Stimulated activated CD4-positive, alpha-beta T cell treated with anti-CD3 and anti-CD28 coated beads, TNF-alpha, amount 100 ng/mL, for 24 hours (primary cell): ENCODE data around the gene RAB12.
"Not testable (repeated sequence)": the region's sequence is repeated elsewhere in the genome, so short reads cannot be mapped to it uniquely, and the experiment has no call there.

Source experiments
- DNase-seq, 3 experiments: peaks; one replicate each; pipeline ENCODE4 v3.0.0-alpha.2; 2020; ENCODE audit warnings: low read depth in 3 of 3

Gene RAB12

DNA sequence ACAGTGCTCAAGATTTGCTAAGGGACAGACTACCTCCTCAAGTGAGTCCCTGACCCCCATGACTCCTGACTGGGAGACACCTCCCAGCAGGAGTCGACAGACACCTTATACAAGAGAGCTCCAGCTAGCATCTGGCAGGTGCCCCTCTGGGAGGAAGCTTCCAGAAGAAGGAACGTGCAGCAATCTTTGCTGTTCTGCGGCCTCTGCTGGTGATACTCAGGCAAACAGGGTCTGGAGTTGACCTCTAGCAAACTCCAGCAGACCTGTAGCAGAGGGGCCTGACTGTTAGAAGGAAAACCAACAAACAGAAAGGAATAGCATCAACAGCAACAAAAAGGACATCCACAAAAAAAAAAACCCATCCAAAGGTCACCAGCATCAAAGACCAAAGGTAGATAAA lies 38.1 kb downstream of the RAB12 start:
- not testable (repeated sequence) for DNase-seq

DNA sequence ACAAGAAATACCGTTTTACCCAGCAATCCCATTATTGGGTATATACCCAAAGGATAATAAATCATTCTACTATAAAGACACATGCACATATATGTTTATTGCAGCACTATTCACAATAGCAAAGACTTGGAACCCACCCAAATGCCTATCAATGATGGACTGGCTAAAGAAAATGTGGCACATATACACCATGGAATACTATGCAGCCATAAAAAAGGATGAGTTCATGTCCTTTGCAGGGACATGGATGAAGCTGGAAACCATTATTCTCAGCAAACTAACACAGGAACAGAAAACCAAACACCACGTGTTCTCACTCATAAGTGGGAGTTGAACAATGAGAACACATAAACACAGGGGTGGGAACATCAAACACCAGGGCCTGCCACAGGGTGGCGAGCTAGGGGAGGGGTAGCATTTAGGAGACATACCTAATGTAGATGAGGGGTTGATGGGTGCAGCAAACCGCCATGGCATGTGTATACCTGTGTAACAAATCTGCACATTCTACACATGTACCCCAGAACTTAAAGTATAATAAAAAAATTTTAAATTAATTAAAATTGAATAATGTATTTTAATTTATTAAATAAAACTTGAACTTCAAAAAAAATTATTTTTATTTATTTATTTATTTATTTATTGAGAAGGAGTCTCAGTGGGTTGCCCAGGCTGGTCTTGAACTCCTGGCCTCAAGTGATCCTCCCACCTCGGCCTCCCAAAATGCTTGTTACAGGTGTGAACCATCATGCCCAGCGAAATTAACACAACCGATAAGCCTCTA lies 42.4 kb downstream of the RAB12 start:
- DNase-seq = not testable (repeated sequence)

DNA sequence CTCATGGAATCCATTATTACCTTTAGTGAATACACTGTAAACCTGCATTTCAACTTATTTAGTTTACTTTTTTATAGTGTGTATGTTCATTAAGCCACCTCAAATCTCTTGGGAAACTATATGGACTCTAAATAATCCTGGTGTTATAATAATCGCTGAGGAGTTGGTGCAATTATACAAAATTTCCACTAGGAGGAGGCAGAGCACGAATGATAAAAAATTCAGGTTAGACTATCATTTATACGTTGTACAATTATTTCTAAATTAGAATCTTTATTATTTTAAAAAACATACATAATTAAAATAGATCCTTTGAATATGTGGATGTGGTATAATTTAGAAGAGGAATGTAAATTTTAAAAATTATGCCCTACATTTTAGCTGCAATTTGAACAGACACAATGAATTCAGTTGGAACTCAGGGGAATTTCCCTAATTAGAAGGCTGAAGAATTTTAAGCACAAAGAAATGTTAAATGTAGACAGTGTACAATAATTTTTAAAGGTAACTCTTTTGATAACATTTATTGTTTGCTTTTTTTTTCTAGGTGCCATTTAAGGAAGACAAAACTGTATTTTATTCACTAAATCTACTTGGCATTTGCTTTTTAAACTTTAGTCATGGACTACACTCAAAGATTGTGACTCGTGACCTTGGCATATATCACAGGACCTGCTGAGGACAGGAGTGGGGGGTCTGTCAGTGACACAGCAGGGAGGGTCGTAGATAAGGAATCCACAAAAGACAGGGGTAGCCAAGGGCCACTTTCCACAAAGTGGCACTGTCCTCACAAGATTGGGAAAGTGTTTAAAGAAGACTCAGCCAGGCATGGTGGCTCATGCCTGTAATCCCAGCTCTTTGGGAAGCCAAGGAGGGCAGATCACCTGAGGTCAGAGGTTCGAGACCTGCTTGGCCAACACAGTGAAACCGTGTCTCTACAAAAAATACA lies 45.5 kb downstream of the RAB12 start:
- no peak for DNase-seq

DNA sequence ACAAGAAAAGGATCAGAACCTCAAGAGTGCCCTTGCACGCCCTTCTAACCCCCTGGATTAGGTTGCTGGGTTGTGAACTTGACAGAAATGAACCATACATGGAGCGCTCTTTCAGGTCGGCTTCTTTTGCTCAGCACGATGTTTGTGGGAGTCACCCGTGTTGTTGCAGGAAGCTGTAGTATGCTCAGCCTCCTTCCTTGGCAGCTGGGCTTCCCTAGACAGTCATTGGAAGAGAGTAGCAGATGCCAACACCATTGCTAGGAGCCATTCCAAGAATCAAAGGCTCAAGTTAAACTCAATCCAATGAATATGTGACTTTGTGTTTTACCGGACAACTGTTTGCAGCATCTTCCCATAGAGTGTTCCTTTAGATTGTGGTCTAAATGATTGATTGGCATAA lies 47.0 kb downstream of the RAB12 start:
- DNase-seq = no peak

DNA sequence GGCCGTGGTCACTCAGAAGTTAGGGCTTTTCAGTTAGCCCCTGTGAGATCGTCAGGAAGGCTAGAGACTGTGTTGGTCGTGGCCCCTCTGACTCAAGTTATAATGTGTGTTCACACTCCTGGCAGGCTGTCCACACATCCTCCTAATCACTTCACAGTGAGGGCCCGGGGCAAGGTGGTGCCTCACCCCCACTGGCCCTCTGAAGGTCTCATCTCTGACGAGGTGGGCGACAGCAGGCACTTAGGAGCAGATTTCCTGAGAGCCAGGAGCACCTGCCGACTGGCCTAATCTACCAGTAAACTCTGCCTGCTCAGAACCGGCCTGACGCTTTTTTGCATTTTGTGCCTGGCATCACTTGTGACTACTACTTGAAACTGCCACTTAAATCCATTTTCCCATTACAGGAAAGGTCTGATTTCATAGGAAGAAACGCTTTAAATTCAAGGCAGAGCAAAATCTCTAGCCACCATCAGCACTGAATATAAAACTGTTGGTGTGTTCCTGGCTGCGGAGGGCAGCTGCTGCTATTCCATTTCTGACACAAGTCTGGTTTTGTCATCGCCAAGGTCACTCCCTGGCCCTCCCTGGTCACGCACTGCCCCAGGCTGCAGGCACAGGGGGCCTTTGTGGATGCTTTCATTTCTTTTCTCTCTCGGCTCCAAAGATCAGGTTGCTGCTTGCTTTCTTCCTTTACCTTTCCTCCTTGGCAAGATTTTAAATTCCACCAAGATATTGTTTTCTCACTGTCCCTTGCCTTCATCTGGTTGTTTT lies 48.0 kb downstream of the RAB12 start:
- DNase-seq = no peak

DNA sequence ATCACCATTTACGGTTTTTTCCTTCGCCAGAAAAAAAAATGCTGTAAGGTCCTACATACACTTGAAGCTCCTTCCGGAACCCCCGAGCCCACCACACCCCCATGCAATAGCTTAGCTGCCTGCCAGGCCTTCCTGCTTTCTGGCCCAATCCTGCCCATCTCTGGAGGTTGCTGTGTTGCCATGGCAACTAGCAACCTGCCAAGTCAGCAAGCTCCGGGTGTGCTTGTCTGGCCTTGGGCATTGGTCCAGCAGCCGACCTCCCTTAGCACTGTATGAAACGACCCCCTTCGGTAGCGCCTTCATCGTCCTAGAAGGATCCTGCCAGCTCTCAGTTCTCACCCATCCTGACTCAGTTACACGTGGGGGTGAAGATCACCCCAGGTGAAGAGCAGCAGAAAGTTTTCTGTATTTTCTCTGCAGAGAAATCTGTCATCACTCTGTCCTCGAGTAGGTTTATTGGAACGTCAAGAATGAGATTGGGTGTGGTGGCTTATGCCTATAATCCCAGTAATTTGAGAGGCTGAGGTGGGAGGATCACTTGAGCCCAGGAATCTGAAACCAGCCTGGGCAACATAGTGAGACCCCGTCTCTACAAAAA lies 48.7 kb downstream of the RAB12 start:
- no peak for DNase-seq

DNA sequence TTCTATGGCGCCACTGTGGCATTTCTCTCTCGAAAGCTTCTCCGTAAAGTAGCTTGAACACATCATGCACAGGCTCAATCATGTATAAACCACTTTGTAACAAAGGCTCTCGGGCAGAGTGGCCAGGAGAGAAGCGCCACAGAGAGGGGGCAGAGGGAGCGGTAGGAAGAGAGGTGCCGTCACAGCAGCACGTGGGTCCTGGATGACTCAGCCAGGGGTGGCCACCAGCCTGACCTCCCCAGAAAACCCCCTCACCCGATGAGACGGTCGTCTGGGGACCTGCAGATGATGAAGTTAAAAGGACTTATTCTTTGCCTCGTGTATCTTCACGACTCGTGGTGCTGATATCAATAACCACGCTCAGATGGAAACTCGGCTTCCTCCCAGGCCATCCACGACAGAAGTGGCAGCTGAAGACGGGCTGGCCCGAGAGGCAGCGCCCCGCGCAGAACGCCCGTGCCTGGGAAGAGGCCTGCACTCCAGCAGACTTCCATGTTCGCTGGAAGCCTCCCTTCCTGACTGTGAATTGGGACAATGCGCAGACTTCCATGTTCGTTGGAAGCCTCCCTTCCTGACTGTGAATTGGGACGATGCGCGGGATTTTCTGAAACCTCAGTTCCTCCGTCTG lies 49.7 kb downstream of the RAB12 start:
- no peak for DNase-seq

DNA sequence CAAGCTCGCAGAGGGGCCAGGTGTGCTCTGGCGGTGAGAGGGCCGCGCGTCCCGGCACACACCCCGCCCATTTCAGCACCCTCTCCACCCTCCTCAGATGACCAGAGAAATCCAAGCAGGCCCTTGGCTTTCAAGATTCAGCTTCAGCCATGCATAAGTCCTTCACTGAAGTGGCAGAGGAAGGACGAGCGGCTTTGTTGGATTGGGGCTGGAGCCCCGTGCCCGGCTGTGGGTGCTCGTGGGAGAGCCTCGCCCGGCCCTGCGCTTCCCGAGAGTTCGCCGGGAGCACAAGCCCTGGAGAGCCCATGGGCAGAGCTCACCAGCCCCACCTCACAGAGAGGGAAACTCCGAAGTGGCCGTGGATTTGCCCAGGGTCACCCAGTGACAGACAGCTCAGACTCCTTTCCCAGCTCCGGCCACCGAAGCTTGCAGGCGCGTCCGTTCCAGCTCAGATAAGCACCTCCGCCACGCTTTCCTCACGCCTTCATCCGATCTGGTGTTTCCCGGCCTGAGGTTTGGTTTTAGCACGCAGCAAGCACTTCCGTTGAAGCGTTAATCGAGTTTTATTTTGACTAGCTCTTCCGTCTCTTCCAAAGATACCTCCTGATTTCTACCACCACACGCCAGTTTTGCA lies 50.5 kb downstream of the RAB12 start:
- no peak for DNase-seq

DNA sequence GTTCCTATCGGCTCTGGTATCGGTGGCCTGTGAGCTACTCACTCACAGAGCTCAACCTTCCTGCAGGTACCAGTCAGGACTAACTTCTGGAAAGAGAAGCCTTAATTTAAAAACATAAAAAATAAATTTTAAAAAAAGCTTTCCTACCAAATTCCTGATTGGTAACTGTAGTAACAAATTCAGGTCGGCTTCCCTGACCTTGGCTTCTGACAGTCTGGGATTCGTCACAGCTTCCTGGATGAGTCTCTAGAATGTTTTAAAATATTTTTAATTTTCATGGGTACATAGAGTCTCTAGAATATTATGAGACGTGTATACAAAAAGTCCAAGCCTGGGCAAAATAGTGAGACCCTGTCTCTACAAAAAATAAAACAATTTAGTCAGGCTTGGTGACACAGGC lies 51.1 kb downstream of the RAB12 start:
- no peak for DNase-seq

DNA sequence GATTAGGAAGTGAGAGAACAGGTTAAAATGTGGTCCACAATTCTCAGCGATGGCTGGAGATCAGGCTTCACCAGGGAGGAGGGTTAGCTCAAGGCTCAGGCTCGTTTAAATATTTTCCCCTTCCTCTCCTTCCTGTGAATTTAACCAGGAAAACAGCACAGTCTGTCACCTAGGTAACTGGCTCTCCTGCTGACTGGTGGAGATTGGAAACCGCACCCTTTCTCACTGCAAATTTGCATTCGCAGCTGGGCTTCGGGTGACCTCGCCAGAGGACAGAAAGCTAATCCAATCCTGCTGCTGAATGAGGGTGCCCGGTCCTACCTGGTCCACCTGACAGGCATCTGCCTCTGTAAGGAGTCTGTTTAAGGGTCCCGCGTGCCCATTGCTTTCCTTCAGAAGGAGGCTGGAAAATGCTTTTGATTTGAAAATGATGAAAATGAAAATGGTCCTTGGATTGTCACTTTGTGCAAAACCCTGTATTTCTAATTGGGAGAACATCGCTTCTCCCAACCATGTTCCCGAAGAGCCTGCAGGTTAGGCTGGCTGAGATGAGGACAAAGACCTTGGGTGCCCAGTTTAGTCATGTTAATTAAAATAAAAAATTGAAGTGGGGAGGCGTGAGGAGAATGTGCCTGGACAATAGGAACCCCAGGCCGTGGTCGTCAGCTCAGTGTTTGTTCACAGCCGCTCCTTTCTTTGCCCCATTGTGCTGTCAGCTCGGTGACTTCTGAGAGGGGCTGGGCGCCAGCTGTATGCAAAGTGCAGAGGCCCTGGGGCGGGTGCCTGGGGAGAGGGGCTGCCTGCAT lies 52.7 kb downstream of the RAB12 start:
- DNase-seq = no peak

DNA sequence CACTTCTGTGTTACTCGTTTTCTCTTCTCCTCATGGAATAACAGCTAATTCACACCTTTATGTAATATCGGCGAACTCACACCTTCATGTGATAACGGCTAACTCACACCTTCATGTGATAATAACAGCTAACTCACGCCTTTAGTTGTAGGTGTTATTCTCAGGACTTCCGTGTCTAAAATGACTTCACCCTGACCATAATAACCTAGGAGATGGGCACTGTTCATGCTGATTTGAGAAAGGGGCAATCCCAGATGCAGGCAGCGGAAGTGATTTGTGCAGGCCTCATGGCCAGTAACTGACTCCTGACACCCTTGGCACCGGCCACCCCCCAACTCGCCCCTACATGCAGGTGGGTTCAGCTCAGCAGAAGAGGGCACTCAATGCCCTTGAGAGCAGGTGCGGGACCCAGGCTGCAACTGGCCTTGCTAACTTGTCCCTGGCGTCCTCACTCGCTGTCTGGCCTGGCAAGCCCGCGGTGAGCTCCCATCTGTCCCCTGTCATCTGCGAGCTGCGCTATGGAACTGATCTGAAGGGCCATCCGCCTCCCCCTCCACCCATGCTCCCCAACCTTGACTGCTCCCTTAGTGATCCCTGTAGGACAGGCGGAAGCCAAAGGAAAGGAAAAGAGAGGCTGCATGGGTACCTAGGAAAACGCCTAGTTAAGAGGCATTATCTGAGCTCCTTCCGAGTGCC lies 53.5 kb downstream of the RAB12 start:
- no peak for DNase-seq

DNA sequence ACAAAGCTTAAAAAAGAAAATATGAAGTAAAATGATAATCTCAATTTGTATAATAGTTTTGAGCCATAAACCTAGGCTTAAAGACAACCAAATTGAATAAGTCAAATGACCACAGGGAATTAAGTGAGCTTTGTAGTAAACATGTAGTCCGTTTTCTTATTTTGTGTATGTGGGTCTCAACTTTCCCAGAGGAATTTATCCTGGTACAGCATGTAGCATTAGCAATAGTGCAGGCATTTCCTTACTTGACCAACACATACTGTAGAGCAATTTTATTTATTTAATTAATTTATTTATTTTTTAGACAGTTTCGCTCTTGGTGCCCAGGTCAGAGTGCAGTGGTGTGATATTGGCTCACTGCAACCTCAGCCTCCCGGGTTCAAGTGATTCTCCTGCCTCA lies 58.6 kb downstream of the RAB12 start:
- no peak for DNase-seq

DNA sequence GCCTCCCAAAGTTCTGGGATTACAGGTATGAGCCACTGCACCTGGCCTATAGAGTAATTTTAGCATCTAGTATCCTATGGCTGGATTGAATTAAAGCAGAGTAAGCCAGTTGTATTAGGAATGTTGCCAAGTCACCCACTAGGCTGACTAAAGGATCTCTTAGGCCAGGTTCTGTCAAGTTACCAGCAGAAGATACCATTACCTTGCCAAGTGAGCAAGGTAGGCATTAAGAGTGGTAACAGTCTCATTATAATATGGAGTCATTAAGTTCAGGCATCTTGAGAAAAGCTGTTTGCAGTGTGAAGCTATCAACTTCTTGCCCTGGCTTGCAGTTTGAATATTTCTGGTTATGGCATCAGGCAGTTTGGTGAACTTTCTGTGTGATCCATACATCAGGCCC lies 59.1 kb downstream of the RAB12 start:
- no peak for DNase-seq

DNA sequence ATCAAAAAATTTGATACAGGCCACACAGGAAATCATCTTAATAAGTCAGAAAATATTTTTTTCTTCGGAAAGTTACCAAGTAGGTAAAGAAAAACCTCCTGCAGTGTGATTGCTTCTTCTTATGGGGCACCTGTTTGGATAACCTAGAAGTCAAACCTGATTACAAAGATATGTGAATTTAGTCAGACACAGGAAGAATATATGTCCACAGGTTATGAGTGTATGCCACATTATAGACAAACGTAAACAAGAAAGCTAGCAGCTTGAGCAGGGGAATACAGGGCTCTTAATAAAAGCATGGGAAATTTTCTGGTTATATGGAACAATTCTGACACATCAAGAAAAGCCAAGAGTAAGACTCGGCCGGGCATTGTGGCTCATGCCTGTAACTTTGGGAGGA lies 60.3 kb downstream of the RAB12 start:
- no peak for DNase-seq

DNA sequence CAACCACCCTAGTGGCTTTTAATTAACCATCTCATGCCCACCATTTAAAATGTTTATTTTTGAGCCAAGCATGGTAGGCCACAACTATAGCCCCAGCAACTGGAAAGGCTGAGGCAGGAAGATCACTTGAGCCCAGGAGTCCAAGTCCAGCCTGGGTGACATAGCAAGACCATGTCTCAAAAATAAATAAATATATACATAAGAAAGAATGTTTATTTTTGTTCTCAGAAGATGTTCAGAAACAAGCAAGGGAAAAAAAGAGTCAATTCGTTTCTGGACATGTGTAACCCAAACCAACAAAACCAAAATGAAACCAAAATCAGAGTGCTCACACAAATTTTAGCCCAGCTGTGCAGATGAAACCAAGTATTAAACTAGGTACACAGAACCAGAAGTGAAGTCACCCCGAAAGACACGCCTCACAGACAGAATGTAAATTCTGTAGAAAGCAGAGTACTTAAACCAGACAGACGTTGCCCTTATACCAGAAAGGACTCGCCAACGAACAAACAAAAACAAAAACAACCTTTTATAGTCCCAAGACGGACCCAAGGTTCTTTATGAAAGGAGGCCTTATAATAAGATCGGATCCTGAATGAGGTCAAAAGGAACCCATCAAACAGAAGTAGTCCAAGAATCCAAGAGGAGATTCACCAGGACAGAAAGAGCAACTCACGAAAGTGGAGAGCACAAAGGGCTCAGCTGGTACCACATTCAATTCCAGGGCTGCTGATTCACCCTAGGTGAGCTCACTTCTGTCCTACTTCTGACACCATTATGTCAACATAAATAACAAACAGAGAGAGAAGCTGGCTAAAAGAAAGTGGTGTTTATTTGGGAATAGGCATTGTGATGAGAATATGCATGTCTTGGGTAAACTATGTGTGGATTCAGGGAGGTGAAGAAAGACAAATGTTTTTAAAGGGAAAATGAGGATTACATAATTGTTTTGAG lies 64.3 kb downstream of the RAB12 start:
- no peak for DNase-seq

DNA sequence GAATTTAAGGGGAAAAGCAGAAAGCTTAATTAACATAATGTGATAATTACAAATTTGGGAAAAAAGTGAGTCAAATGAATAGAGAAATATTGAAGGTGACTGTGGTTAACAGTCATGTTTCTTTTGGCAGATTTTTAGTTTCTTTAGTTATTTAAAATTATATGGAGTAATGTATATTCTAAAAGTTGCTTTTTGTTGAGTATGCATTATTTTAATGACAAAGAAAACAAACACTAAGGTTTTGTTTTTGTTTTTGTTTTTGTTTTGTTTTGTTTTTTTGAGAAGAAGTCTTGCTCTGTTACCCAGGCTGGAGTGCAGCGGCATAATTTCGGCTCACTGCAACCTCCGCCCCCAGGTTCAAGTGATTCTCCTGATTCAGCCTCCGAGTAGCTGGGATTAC lies 65.8 kb downstream of the RAB12 start:
- no peak for DNase-seq

DNA sequence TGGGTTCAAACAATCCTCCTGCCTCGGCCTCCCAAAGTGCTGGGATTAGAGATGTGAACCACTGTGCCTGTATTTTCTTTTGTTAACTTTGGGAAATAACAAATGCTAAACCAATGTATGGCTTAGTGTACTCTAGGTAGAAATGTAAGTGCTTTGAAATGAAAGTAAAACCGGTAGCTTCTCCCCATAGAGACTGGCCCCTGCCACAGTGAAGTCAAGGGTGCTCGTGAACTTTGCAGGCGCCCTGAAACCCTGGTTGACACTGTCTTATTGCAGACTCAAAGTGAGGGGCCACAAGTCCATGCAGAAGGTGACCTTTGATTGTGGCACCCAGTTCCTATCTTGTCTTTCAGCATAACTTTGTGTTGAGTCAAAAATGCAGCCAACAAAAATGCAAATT lies 72.0 kb downstream of the RAB12 start:
- DNase-seq = no peak

DNA sequence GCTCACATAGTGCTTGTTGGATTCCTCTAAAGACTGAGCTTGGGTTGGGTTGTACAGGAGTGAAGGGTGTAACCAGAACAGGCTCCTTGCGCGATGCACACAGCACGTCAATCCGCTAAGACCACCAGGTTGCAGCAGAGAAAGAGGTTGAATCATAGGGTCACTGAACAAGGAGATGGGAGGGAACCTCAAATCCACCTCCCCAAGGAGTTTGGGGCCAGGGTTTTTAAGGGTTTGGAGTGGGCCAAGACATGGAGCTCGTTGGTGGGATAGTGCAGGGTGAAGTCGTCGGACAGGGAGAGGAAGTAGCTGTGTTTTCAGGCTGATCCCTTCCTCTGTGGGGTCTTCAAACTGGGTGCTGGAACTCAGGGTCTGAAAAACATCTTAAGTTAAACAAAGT lies 75.3 kb downstream of the RAB12 start:
- no peak for DNase-seq
